ENCODE data around the gene RNF169. TPM values are rescaled to one million over a fixed set of nuclear protein-coding genes. Genes with fewer than 3 reads are reported as not detected.

RNF169 gene
- total and polyA plus RNA-seq, 2 donors (not counting 1 experiment from before 2014, with no cell fraction given): 12.3 to 32.2 TPM

DNA sequence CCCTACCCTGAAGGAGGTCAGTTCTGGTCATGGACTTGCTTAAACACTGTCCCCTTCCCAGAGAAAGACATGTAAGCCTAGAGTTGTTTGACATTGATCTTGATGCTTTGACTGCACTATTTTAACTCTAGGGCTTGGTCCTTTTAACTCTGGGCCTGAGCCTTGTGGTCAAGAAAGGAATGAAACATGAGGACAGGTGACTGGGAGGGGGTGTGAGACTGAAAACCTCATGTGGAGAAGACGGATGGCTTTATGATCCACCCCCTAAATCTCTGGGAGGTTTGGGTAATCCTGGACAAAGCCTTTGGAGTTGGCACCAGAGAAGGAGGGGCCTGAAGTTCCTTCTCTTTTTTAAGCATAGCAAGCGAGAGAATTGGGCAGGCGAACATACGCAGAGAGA, 35.0 kb upstream of the RNF169 start:
- Histone ChIP-seq H3K4me3 (replicated peaks in 1 of 4; ENCODE audit: control extremely low read depth in 1 of 4, insufficient read depth in 1 of 4, low read depth in 3 of 4, low read length in 4 of 4) (no peak overlapping the region), H3K79me2 (ENCODE audit: control insufficient read depth, insufficient read depth, low read length) (no peaks in the 10 kb centered on the region), H4K20me1 (ENCODE audit: control insufficient read depth, extremely low read depth, insufficient read depth, low read length) (no peaks in the 10 kb centered on the region), H3K4me1 (ENCODE audit: control insufficient read depth, extremely low read depth, insufficient read depth, low read length) (no peaks in the 10 kb centered on the region), H3K27me3 (ENCODE audit: control insufficient read depth, insufficient read depth, low read length) (peaks cover 6% of the 10 kb centered on the region), H3K36me3 (ENCODE audit: control insufficient read depth, insufficient read depth, low read length) (no peaks in the 10 kb centered on the region), H3K9ac (ENCODE audit: insufficient read depth, low read length) (no peak overlapping the region), H2AFZ (ENCODE audit: low read length) (no peak overlapping the region), H3K4me2 (ENCODE audit: extremely low read depth, insufficient read depth, low read length) (no peak overlapping the region), H3K27ac (ENCODE audit: insufficient read depth, low read length) (no peak overlapping the region), H3K9me3 (ENCODE audit: control insufficient read depth, insufficient read depth, low read depth, low read length) (no peaks in the 10 kb centered on the region)
- no peak for TF ChIP-seq CTCF (conservative IDR thresholded peaks at IDR 0.05 in 1 of 2, IDR thresholded peaks at IDR 0.05 in 1 of 2; ENCODE audit: low read depth in 1 of 2, low read length in 2 of 2)
- TF ChIP-seq EZH2 (IDR thresholded peaks at IDR 0.05; ENCODE audit: low read length, missing control alignments): no peak
- no peak for DNase-seq (ENCODE audit: low read depth in 2 of 2)

DNA sequence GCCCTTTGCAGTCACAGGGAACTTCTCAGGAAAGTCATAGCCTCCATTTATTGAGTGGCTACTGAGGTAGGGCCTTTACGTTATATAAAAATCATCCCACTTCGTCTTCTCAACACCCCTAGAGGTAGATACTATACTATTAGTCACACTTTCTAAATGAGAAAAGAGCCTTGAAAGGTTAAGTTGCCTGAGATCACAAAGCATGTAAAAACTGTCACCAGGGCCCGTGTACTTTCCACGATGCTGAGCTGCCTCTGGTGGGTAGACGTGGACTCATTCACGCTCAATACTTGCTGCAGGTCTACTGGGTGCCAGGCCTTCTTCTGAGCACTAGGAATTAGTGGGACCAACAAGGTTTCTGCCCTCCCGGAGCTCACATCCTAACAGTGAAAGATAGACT, 33.7 kb upstream of the RNF169 start:
- H3K4me3 ChIP-seq (replicated peaks in 1 of 4; ENCODE audit: control extremely low read depth in 1 of 4, insufficient read depth in 1 of 4, low read depth in 3 of 4, low read length in 4 of 4): no peak overlapping the region
- no peak overlapping the region for H2AFZ ChIP-seq (ENCODE audit: low read length)
- DNase-seq (ENCODE audit: low read depth in 2 of 2): no peak
- H3K79me2 ChIP-seq (ENCODE audit: control insufficient read depth, insufficient read depth, low read length): no peaks in the 10 kb centered on the region
- H3K9me3 ChIP-seq (ENCODE audit: control insufficient read depth, insufficient read depth, low read depth, low read length): no peaks in the 10 kb centered on the region
- H3K4me2 ChIP-seq (ENCODE audit: extremely low read depth, insufficient read depth, low read length): no peak overlapping the region
- TF ChIP-seq EZH2 (IDR thresholded peaks at IDR 0.05; ENCODE audit: low read length, missing control alignments) (no peak), CTCF (conservative IDR thresholded peaks at IDR 0.05 in 1 of 2, IDR thresholded peaks at IDR 0.05 in 1 of 2; ENCODE audit: low read depth in 1 of 2, low read length in 2 of 2) (no peak)
- H3K9ac ChIP-seq (ENCODE audit: insufficient read depth, low read length): no peak overlapping the region
- H3K27ac ChIP-seq (ENCODE audit: insufficient read depth, low read length): no peak overlapping the region
- no peaks in the 10 kb centered on the region for H3K4me1 ChIP-seq (ENCODE audit: control insufficient read depth, extremely low read depth, insufficient read depth, low read length)
- no peaks in the 10 kb centered on the region for H4K20me1 ChIP-seq (ENCODE audit: control insufficient read depth, extremely low read depth, insufficient read depth, low read length)
- no peaks in the 10 kb centered on the region for H3K36me3 ChIP-seq (ENCODE audit: control insufficient read depth, insufficient read depth, low read length)
- H3K27me3 ChIP-seq (ENCODE audit: control insufficient read depth, insufficient read depth, low read length): peaks cover 6% of the 10 kb centered on the region

GRCh38 chr11:74717221-74717969, 31.3 kb upstream of the RNF169 start:
- Histone ChIP-seq H2AFZ (ENCODE audit: low read length) (no peak overlapping the region), H3K27ac (ENCODE audit: insufficient read depth, low read length) (no peak overlapping the region), H3K4me1 (ENCODE audit: control insufficient read depth, extremely low read depth, insufficient read depth, low read length) (no peaks in the 10 kb centered on the region), H3K79me2 (ENCODE audit: control insufficient read depth, insufficient read depth, low read length) (no peaks in the 10 kb centered on the region), H3K9me3 (ENCODE audit: control insufficient read depth, insufficient read depth, low read depth, low read length) (no peaks in the 10 kb centered on the region), H3K4me3 (replicated peaks in 1 of 4; ENCODE audit: control extremely low read depth in 1 of 4, insufficient read depth in 1 of 4, low read depth in 3 of 4, low read length in 4 of 4) (no peak overlapping the region), H3K27me3 (ENCODE audit: control insufficient read depth, insufficient read depth, low read length) (peaks cover 6% of the 10 kb centered on the region), H4K20me1 (ENCODE audit: control insufficient read depth, extremely low read depth, insufficient read depth, low read length) (no peaks in the 10 kb centered on the region), H3K9ac (ENCODE audit: insufficient read depth, low read length) (no peak overlapping the region), H3K4me2 (ENCODE audit: extremely low read depth, insufficient read depth, low read length) (no peak overlapping the region), H3K36me3 (ENCODE audit: control insufficient read depth, insufficient read depth, low read length) (no peaks in the 10 kb centered on the region)
- no peak for DNase-seq (ENCODE audit: low read depth in 2 of 2)
- TF ChIP-seq CTCF (conservative IDR thresholded peaks at IDR 0.05 in 1 of 2, IDR thresholded peaks at IDR 0.05 in 1 of 2; ENCODE audit: low read depth in 1 of 2, low read length in 2 of 2) (no peak), EZH2 (IDR thresholded peaks at IDR 0.05; ENCODE audit: low read length, missing control alignments) (no peak)
